Progenitor cell of endocrine pancreas (in vitro differentiated cells): ENCODE results near the gene C1R. TPM values are rescaled to one million over a fixed set of nuclear protein-coding genes. Genes with fewer than 3 reads are reported as not detected.
A peak's percentile ranks its signal among the peaks of the same experiment; 100 is the strongest.
"Not testable (repeated sequence)": the region's sequence is repeated elsewhere in the genome, so short reads cannot be mapped to it uniquely, and the experiment has no call there.

Experiments
- DNase-seq: peaks from one replicate; pipeline ENCODE4 v3.0.0; 2021; ENCODE audit warnings: low spot score; ENCODE audit not compliant: unreplicated experiment
- H3K27ac Mint-ChIP-seq: 2 replicates; pipeline ENCODE4 v1.8.0; 2021; ENCODE audit warnings: mild to moderate bottlenecking, moderate library complexity, mixed read lengths
- H3K27me3 Mint-ChIP-seq: 2 replicates; pipeline ENCODE4 v1.8.0; 2021; ENCODE audit warnings: mixed read lengths
- H3K36me3 Mint-ChIP-seq: 2 replicates; pipeline ENCODE4 v1.8.0; 2022; ENCODE audit warnings: mixed read lengths; ENCODE audit not compliant: insufficient read depth
- H3K4me1 Mint-ChIP-seq: 2 replicates; pipeline ENCODE4 v1.8.0; 2021; ENCODE audit warnings: low read depth, mixed read lengths
- H3K4me3 Mint-ChIP-seq: 2 replicates; pipeline ENCODE4 v1.8.0; 2021; ENCODE audit warnings: low read depth, mild to moderate bottlenecking, moderate library complexity, mixed read lengths
- H3K9me3 Mint-ChIP-seq: 2 replicates; pipeline ENCODE4 v1.8.0; 2021; ENCODE audit warnings: low read depth, mixed read lengths
- total RNA-seq: library from RNA; stranded (reverse); gene quantifications from 2 replicates; pipeline ENCODE4 v1.2.1, GENCODE V29; 2021
- TF ChIP-seq, protein P1 (sequence below): fragments of 200-600 bp; sonication (generic); IDR thresholded peaks from one replicate; pipeline ENCODE4 v1.5.0; 2021; ENCODE audit warnings: antibody characterized with exemption, mild to moderate bottlenecking; ENCODE audit not compliant: unreplicated experiment

The C1R gene
- total RNA-seq, 1 donor from 2014 or later = 10.2 TPM

DNA sequence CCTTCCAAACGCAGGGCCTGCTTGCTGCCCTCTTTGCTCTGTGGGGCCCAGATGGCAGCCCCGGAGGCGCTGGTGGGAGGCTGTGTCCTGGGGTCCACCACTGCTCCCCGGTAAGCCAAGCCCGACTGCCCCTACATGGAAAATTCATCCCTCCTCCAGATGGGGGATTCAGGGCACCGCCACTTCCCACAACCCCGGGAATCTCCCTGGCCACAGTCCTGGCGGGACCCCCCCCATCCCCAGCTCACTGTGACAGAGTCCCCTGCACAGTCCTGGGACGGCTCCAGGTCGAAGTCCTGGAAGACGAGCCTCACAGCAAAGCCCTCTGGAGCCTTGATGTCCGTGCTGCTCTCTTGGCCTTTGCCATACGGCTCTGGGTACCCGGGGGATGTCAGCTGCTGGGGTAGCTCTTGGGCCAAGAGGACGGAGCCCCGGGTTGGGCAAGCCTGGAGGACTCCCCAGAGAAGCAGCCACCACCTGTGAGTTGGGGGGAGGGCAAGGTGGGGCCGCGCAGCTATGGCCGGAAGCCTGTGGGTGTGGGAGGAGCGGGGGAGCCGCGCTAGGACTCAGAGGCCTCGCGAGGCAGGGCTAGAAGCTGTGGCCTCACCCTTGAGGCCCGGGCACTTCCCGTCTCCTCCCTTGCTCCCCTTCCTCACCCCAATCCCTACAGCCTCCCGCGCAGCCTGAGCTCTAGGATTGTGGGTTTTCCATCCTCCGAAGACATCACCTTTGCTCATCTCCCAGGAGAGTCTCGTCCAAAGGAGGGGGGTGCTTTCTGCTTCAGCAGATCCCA, 16.0 kb upstream of the C1R start:
- peak; percentile 70 for DNase-seq
- TF ChIP-seq, protein P1, sequence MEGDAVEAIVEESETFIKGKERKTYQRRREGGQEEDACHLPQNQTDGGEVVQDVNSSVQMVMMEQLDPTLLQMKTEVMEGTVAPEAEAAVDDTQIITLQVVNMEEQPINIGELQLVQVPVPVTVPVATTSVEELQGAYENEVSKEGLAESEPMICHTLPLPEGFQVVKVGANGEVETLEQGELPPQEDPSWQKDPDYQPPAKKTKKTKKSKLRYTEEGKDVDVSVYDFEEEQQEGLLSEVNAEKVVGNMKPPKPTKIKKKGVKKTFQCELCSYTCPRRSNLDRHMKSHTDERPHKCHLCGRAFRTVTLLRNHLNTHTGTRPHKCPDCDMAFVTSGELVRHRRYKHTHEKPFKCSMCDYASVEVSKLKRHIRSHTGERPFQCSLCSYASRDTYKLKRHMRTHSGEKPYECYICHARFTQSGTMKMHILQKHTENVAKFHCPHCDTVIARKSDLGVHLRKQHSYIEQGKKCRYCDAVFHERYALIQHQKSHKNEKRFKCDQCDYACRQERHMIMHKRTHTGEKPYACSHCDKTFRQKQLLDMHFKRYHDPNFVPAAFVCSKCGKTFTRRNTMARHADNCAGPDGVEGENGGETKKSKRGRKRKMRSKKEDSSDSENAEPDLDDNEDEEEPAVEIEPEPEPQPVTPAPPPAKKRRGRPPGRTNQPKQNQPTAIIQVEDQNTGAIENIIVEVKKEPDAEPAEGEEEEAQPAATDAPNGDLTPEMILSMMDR = no peak
- Mint-ChIP-seq H3K4me1 (peaks cover 11% of the 10 kb centered on the region), H3K27ac (peak overlapping the region; percentile 96), H3K27me3 (no peaks in the 10 kb centered on the region), H3K4me3 (peak overlapping the region; percentile 94), H3K9me3 (peaks cover 10% of the 10 kb centered on the region), H3K36me3 (peaks cover 27% of the 10 kb centered on the region)

DNA sequence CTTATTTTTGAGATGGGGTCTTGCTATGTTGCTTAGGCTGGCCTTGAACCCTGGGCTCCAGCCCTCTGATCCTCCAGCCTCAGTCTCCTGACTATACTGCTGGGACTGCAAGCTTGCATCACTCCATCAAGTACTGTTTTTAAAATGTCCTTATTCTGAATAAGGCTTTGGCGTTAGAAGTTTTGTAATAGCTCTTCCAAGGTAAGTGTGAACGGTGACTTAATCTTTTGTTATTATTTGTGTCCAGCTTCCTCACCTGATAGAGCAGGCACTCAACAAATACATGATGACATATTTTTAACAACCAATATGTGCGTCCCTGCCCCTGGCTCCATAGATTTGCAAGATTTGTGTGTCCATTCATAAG, 15.4 kb upstream of the C1R start:
- Mint-ChIP-seq H3K27me3 (no peaks in the 10 kb centered on the region), H3K36me3 (peaks cover 29% of the 10 kb centered on the region), H3K4me1 (peaks cover 11% of the 10 kb centered on the region), H3K4me3 (peak overlapping the region; percentile 94), H3K27ac (peak overlapping the region; percentile 96), H3K9me3 (peaks cover 10% of the 10 kb centered on the region)
- DNase-seq = no peak
- TF ChIP-seq, protein P1 = no peak

DNA sequence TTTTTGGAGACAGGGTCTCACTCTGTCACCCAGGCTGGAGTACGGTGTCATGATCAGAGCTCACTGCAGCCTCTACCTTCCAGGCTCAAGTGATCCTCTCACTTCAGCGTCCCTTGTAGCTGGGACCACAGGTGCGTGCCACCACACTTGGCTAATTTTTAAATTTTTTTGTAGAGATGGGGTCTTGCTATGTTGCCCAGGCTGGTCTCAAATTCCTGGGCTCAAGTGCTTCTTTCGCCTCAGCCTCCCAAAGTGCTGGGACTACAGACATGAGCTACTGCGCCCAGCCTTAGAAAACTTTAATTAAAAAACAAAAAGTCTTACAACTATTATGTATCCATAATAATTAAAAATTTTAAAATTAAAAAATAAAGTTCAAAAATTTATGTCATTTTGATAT, 14.9 kb upstream of the C1R start:
- H3K9me3 Mint-ChIP-seq, H3K27me3 Mint-ChIP-seq, H3K4me3 Mint-ChIP-seq, H3K27ac Mint-ChIP-seq, DNase-seq: not testable (repeated sequence)
- H3K4me1 Mint-ChIP-seq = peaks cover 11% of the 10 kb centered on the region
- peaks cover 33% of the 10 kb centered on the region for H3K36me3 Mint-ChIP-seq

- H3K27me3 Mint-ChIP-seq = no peaks in the 10 kb centered on the region
- H3K36me3 Mint-ChIP-seq = peaks cover 33% of the 10 kb centered on the region
- no peak overlapping the region for H3K27ac Mint-ChIP-seq
- H3K4me3 Mint-ChIP-seq = peak overlapping the region; percentile 44
- TF ChIP-seq, protein P1 = no peak
- DNase-seq = no peak
- peaks cover 10% of the 10 kb centered on the region for H3K9me3 Mint-ChIP-seq
- peaks cover 11% of the 10 kb centered on the region for H3K4me1 Mint-ChIP-seq
Observed at GRCh38 chr12:7106082-7106481, 13.8 kb upstream of the C1R start.

GRCh38 chr12:7103837-7104584, 11.8 kb upstream of the C1R start:
- Mint-ChIP-seq H3K4me3 (no peak overlapping the region), H3K36me3 (peaks cover 37% of the 10 kb centered on the region), H3K9me3 (peaks cover 10% of the 10 kb centered on the region), H3K27me3 (no peaks in the 10 kb centered on the region), H3K27ac (no peak overlapping the region), H3K4me1 (peaks cover 9% of the 10 kb centered on the region)
- TF ChIP-seq, protein P1 = no peak
- no peak for DNase-seq
